Fibroblast of lung (primary cell): Measurements from ENCODE around the gene GSTA2. TPM values are rescaled to one million over a fixed set of nuclear protein-coding genes. Genes with fewer than 3 reads are reported as not detected.
A peak's percentile ranks its signal among the peaks of the same experiment; 100 is the strongest.

Experiments used
- DNase-seq, 2 donors: peaks; one replicate each; pipeline versions ENCODE4 v3.0.0 to v3.0.0-alpha.2; 2010; ENCODE audit warnings: low read depth in 2 of 2
- H2AFZ ChIP-seq: 2 replicates; pipeline ENCODE4 v1.5.1; 2012; ENCODE audit warnings: low read length, control low read depth, inconsistent platforms
- H3K27ac ChIP-seq: 2 replicates; pipeline ENCODE4 v1.5.1; 2011; ENCODE audit warnings: low read length, control low read depth; ENCODE audit not compliant: insufficient read depth
- H3K27me3 ChIP-seq: 2 replicates; pipeline ENCODE4 v1.5.1; 2011; ENCODE audit warnings: mild to moderate bottlenecking, low read length; ENCODE audit not compliant: control insufficient read depth, insufficient read depth
- H3K36me3 ChIP-seq: 2 replicates; pipeline ENCODE4 v1.5.1; 2011; ENCODE audit warnings: low read length; ENCODE audit not compliant: control insufficient read depth, insufficient read depth
- H3K4me1 ChIP-seq: 2 replicates; pipeline ENCODE4 v1.5.1; 2011; ENCODE audit warnings: low read length; ENCODE audit not compliant: control insufficient read depth, insufficient read depth; ENCODE audit errors: extremely low read depth
- H3K4me2 ChIP-seq: 2 replicates; pipeline ENCODE4 v1.5.1; 2011; ENCODE audit warnings: low read length, control low read depth; ENCODE audit not compliant: insufficient read depth; ENCODE audit errors: extremely low read depth
- H3K4me3 ChIP-seq, 4 experiments: fragments of 200-600 bp in 1 of 4; sonication (generic) in 1 of 4; replicated peaks in 1 of 4; 2 replicates each; pipeline ENCODE4 v1.5.1; 2011 to 2016; ENCODE audit warnings: low read length in 4 of 4, low read depth in 3 of 4, mild to moderate bottlenecking in 3 of 4, control low read depth in 2 of 4, inconsistent platforms in 1 of 4, mixed read lengths in 1 of 4; ENCODE audit not compliant: insufficient read depth in 1 of 4; ENCODE audit errors: control extremely low read depth in 1 of 4
- H3K79me2 ChIP-seq: 2 replicates; pipeline ENCODE4 v1.5.1; 2012; ENCODE audit warnings: mild to moderate bottlenecking, low read length, inconsistent platforms; ENCODE audit not compliant: control insufficient read depth, insufficient read depth
- H3K9ac ChIP-seq: 2 replicates; pipeline ENCODE4 v1.5.1; 2011; ENCODE audit warnings: mild to moderate bottlenecking, low read length, control low read depth; ENCODE audit not compliant: insufficient read depth
- H3K9me3 ChIP-seq: 2 replicates; pipeline ENCODE4 v1.5.1; 2012; ENCODE audit warnings: low read depth, low read length; ENCODE audit not compliant: control insufficient read depth, insufficient read depth
- H4K20me1 ChIP-seq: 2 replicates; pipeline ENCODE4 v1.5.1; 2011; ENCODE audit warnings: low read length; ENCODE audit not compliant: control insufficient read depth, insufficient read depth; ENCODE audit errors: extremely low read depth
- EZH2 ChIP-seq: IDR thresholded peaks from 2 replicates; pipeline ENCODE4 v1.5.1; 2012; ENCODE audit warnings: low read length, control low read depth, mild to moderate bottlenecking; ENCODE audit errors: missing control alignments
- polyA plus RNA-seq, 2 donors: library from polyadenylated mRNA; depleted of rRNA in 1 of 2; stranded (reverse) in 1 of 2; unstranded in 1 of 2; fragments of >200 nt; gene quantifications; 2 replicates each; pipeline ENCODE4 v1.2.1, GENCODE V29; 2011 to 2012; ENCODE audit warnings: missing spikeins in 1 of 2
- total RNA-seq: library from RNA; depleted of rRNA; stranded (reverse); fragments of >200 nt; gene quantifications from 2 replicates; pipeline ENCODE4 v1.2.1, GENCODE V29; 2014
- TF ChIP-seq, protein P1 (sequence below), 2 donors: IDR thresholded peaks in 1 of 2; conservative IDR thresholded peaks in 1 of 2; 1 replicate in 1 of 2; 2 replicates in 1 of 2; pipeline ENCODE4 v1.5.1; 2011 to 2012; ENCODE audit warnings: low read length in 2 of 2, control low read depth in 1 of 2, inconsistent platforms in 1 of 2, low read depth in 1 of 2, mild to moderate bottlenecking in 1 of 2

Gene GSTA2
- total and polyA plus RNA-seq, 2 donors (not counting 1 experiment from before 2014, with no cell fraction given), result not detected

DNA sequence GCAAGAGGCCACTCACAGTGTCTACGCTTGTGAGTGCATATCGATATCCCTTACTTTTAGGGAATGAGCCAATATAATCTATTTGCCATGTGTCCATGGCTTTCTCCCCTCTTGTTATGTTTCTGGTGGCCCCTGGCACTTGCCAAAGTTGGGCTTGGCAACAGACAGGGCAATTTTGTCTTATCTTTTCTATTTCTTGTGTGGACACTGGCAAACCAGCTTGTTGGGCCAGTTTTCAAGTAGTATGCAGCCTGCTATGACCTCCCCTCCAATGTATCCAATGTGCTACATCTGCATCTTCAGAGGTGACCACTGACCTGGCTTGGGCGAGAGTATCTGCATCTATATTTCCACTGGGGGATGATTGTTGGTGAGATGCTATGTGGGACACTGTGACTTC lies 29.2 kb downstream of the GSTA2 start:
- no peaks in the 10 kb centered on the region for H3K4me1 ChIP-seq
- peaks cover 2% of the 10 kb centered on the region for H3K27me3 ChIP-seq
- H3K9me3 ChIP-seq, result no peaks in the 10 kb centered on the region
- no peak overlapping the region for H3K9ac ChIP-seq
- no peak overlapping the region for H3K27ac ChIP-seq
- no peak for DNase-seq
- H2AFZ ChIP-seq, result no peak overlapping the region
- H4K20me1 ChIP-seq, result no peaks in the 10 kb centered on the region
- no peak overlapping the region for H3K4me2 ChIP-seq
- H3K79me2 ChIP-seq, result no peaks in the 10 kb centered on the region
- no peak overlapping the region for H3K4me3 ChIP-seq
- no peak for TF ChIP-seq EZH2
- H3K36me3 ChIP-seq, result no peaks in the 10 kb centered on the region

DNA sequence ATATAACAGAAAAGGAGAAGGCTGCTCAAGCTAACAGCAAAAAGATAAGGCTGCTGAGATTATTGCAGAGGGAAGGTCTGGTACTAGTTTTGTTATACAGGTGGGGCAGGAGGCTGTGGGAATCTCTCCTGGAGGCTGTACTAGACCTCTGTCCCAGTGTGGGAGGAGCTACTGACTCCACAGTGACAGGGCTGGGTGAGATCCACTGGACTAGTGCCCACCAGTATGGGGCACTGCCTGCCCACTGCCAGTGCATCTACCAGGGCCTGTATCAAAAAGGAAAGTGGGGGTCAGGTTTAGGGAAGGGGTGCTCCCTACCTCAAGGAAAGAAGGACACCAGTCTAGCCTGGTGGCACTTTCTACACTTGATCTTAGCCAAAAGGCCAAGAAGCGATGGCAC lies 30.1 kb downstream of the GSTA2 start:
- Histone ChIP-seq H3K4me2 (no peak overlapping the region), H4K20me1 (no peaks in the 10 kb centered on the region), H3K27me3 (peaks cover 2% of the 10 kb centered on the region), H3K79me2 (no peaks in the 10 kb centered on the region), H3K9me3 (no peaks in the 10 kb centered on the region), H3K27ac (no peak overlapping the region), H3K4me1 (no peaks in the 10 kb centered on the region), H3K9ac (no peak overlapping the region), H3K4me3 (no peak overlapping the region), H2AFZ (no peak overlapping the region), H3K36me3 (no peaks in the 10 kb centered on the region)
- no peak for TF ChIP-seq EZH2
- TF ChIP-seq, protein P1, sequence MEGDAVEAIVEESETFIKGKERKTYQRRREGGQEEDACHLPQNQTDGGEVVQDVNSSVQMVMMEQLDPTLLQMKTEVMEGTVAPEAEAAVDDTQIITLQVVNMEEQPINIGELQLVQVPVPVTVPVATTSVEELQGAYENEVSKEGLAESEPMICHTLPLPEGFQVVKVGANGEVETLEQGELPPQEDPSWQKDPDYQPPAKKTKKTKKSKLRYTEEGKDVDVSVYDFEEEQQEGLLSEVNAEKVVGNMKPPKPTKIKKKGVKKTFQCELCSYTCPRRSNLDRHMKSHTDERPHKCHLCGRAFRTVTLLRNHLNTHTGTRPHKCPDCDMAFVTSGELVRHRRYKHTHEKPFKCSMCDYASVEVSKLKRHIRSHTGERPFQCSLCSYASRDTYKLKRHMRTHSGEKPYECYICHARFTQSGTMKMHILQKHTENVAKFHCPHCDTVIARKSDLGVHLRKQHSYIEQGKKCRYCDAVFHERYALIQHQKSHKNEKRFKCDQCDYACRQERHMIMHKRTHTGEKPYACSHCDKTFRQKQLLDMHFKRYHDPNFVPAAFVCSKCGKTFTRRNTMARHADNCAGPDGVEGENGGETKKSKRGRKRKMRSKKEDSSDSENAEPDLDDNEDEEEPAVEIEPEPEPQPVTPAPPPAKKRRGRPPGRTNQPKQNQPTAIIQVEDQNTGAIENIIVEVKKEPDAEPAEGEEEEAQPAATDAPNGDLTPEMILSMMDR (conservative IDR thresholded peaks at IDR 0.05 in 1 of 2, IDR thresholded peaks at IDR 0.05 in 1 of 2; ENCODE audit: low read depth in 1 of 2, low read length in 2 of 2), result no peak
- DNase-seq, result no peak

- H3K36me3 ChIP-seq, result no peaks in the 10 kb centered on the region
- no peak overlapping the region for H3K27ac ChIP-seq
- H3K27me3 ChIP-seq, result peaks cover 2% of the 10 kb centered on the region
- no peaks in the 10 kb centered on the region for H3K4me1 ChIP-seq
- no peaks in the 10 kb centered on the region for H3K79me2 ChIP-seq
- no peak overlapping the region for H2AFZ ChIP-seq
- H4K20me1 ChIP-seq, result no peaks in the 10 kb centered on the region
- no peak for TF ChIP-seq EZH2
- TF ChIP-seq, protein P1 (conservative IDR thresholded peaks at IDR 0.05 in 1 of 2, IDR thresholded peaks at IDR 0.05 in 1 of 2; ENCODE audit: low read depth in 1 of 2, low read length in 2 of 2), result no peak
- H3K9me3 ChIP-seq, result no peaks in the 10 kb centered on the region
- H3K9ac ChIP-seq, result no peak overlapping the region
- H3K4me3 ChIP-seq, result no peak overlapping the region
- no peak overlapping the region for H3K4me2 ChIP-seq
- DNase-seq, result peak in 1 of 2 donors; percentile 43
Observed at GRCh38 chr6:52731719-52732118, 31.6 kb downstream of the GSTA2 start.
